A673 (cell line): ENCODE results near the gene PYGM. TPM values are rescaled to one million over a fixed set of nuclear protein-coding genes. Genes with fewer than 3 reads are reported as not detected.

Source experiments
- BruUV-seq: library from RNA; stranded (reverse); fragments of 400-500 nt; replicated peaks from 2 replicates; lab custom pipeline; 2021; lab: Mats Ljungman, UMichigan
- CTCF ChIA-PET: fragments of 300-600 bp; sonication (Branson Sonifier 250); formaldehyde crosslinking; loops from one replicate; lab custom pipeline; 2022; ENCODE audit warnings: antibody characterized with exemption; lab: Charles Lee
- POLR2A ChIA-PET: fragments of 300-600 bp; sonication (Branson Sonifier 250); formaldehyde crosslinking; loops from one replicate; lab custom pipeline; 2022; ENCODE audit warnings: antibody characterized with exemption; ENCODE audit not compliant: low non-redundant PET; lab: Charles Lee
- DNase-seq: peaks from one replicate; pipeline ENCODE4 v3.0.0-alpha.2; 2015; ENCODE audit warnings: low spot score
- H3K27ac ChIP-seq: fragments of 200-600 bp; sonication (generic); 2 replicates; pipeline ENCODE4 v1.5.1; 2016; ENCODE audit warnings: mixed run types, low read depth, mild to moderate bottlenecking, mixed read lengths, antibody characterized with exemption, low read length; ENCODE audit not compliant: poor library complexity, severe bottlenecking
- H3K27me3 ChIP-seq: fragments of 200-600 bp; sonication (generic); replicated peaks from 2 replicates; pipeline ENCODE4 v1.6.1; 2017; ENCODE audit warnings: mixed run types, low read depth, mild to moderate bottlenecking, mixed read lengths, antibody characterized with exemption, low read length; ENCODE audit not compliant: insufficient read depth, poor library complexity
- H3K36me3 ChIP-seq: fragments of 200-600 bp; sonication (generic); 2 replicates; pipeline ENCODE4 v1.6.1; 2016; ENCODE audit warnings: mixed run types, mild to moderate bottlenecking, mixed read lengths, antibody characterized with exemption, low read length; ENCODE audit not compliant: insufficient read depth, poor library complexity, severe bottlenecking
- H3K4me1 ChIP-seq: fragments of 200-600 bp; sonication (generic); 2 replicates; pipeline ENCODE4 v1.6.1; 2017; ENCODE audit warnings: mixed run types, mild to moderate bottlenecking, mixed read lengths, antibody characterized with exemption, low read length; ENCODE audit not compliant: insufficient read depth, poor library complexity, severe bottlenecking
- H3K4me3 ChIP-seq: fragments of 200-600 bp; sonication (generic); 2 replicates; pipeline ENCODE4 v1.5.1; 2016; ENCODE audit warnings: low read depth, mixed run types, mild to moderate bottlenecking, mixed read lengths, low read length; ENCODE audit not compliant: poor library complexity, severe bottlenecking
- H3K9me3 ChIP-seq: fragments of 200-600 bp; sonication (generic); 2 replicates; pipeline ENCODE4 v1.6.1; 2016; ENCODE audit warnings: mixed run types, low read depth, mild to moderate bottlenecking, mixed read lengths, antibody characterized with exemption, low read length; ENCODE audit not compliant: poor library complexity, severe bottlenecking
- EZH2 ChIP-seq: fragments of 200-600 bp; sonication (generic); IDR thresholded peaks from 2 replicates; pipeline ENCODE4 v1.6.1; 2017; ENCODE audit warnings: borderline replicate concordance, low read depth, mild to moderate bottlenecking, mixed read lengths, antibody characterized with exemption, low read length; ENCODE audit not compliant: poor library complexity, severe bottlenecking
- intact Hi-C: fragments of 100-400 bp; cut with micrococcal nuclease; formaldehyde crosslinking; loops from one replicate; pipeline ENCODE4 v1.10.0; 2022; ENCODE audit not compliant: unreplicated experiment
- total RNA-seq: library from RNA; stranded (reverse); gene quantifications from 2 replicates; pipeline ENCODE4 v1.2.3, GENCODE V29; 2021
- TF ChIP-seq, protein P1 (sequence below): fragments of 300-800, 200-600 bp; sonication (generic); conservative IDR thresholded peaks from 2 replicates; pipeline ENCODE4 v1.5.1; 2017; ENCODE audit warnings: low read depth, mild to moderate bottlenecking, antibody characterized with exemption, low read length, moderate library complexity, mixed read lengths

PYGM gene
- total RNA-seq, 1 experiment from 2014 or later = 2.4 TPM

DNA sequence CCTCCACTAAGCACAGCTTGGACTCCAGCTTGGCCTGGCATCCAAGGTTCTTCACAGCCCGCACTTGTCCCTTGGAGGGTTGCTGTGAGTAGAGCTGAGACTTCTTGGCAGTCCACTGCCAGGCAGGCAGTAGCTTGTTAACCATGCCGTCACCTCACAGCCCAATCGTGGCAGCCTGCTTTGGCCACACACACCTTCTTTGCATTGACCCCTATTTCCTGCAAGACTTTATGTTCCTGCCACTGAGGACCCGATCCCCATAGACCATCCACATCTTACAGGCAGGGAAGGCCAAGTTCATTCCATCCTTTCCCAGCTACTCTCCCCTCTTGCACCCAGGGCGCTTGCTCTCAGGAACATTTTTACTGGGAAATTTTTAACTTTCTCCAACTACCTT is 2.5 kb upstream of the PYGM start:
- Histone ChIP-seq H3K36me3 (peaks cover 49% of the 10 kb centered on the region), H3K27ac (peak overlapping the region; percentile 60), H3K4me1 (peaks cover 29% of the 10 kb centered on the region), H3K9me3 (no peaks in the 10 kb centered on the region), H3K27me3 (no peaks in the 10 kb centered on the region), H3K4me3 (no peak overlapping the region)
- no peak for DNase-seq
- ChIA-PET POLR2A (interaction anchor here (1.0 kb wide), 1 partner anchor 12 kb away, joined by 3 read pairs; no protein-coding TSS in a partner anchor), CTCF (no interaction called here)
- intact Hi-C loops = no loop called here
- BruUV-seq = no TSS peak
- TF ChIP-seq, protein P1, sequence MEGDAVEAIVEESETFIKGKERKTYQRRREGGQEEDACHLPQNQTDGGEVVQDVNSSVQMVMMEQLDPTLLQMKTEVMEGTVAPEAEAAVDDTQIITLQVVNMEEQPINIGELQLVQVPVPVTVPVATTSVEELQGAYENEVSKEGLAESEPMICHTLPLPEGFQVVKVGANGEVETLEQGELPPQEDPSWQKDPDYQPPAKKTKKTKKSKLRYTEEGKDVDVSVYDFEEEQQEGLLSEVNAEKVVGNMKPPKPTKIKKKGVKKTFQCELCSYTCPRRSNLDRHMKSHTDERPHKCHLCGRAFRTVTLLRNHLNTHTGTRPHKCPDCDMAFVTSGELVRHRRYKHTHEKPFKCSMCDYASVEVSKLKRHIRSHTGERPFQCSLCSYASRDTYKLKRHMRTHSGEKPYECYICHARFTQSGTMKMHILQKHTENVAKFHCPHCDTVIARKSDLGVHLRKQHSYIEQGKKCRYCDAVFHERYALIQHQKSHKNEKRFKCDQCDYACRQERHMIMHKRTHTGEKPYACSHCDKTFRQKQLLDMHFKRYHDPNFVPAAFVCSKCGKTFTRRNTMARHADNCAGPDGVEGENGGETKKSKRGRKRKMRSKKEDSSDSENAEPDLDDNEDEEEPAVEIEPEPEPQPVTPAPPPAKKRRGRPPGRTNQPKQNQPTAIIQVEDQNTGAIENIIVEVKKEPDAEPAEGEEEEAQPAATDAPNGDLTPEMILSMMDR = no peak
- no peak for TF ChIP-seq EZH2

DNA sequence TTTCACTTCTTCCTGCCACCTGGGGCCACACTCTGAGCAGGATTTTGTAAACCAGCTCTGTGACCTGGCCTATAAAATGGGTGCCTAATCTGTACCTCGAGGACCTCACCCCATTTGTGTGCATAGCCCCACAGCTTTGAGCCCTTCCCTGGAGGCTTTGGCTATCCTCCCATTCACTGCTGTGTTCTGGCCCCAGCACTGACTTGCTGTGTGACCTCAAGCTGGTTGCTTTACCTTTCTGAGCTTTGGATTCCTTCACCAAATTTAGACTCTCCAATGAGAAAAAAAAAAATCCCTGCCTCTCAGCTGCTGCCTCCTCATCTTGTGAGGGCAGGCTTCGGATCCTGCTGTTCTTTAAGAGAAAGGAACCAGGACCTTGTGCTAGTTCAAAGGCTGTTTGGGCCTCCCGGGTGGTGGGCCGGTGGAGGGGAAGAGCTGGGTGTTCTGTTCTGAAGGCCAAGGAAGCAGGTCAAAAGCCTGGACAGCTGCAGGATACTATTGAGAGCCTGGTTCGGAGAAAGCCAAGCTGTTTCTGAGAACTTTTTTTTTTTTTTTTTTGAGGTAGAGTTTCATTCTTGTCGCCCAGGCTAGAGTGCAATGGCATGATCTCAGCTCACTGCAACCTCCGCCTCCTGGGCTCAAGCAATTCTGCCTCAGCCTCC is 1.1 kb upstream of the PYGM start:
- Histone ChIP-seq H3K4me3 (no peak overlapping the region), H3K4me1 (peaks cover 27% of the 10 kb centered on the region), H3K36me3 (peaks cover 38% of the 10 kb centered on the region), H3K9me3 (no peaks in the 10 kb centered on the region), H3K27me3 (no peaks in the 10 kb centered on the region), H3K27ac (no peak overlapping the region)
- no TSS peak for BruUV-seq
- intact Hi-C loops = no loop called here
- POLR2A ChIA-PET = interaction anchor here (0.6 to 0.8 kb wide), 2 partner anchors 11 to 12 kb away, joined by 7 to 8 read pairs; no protein-coding TSS in a partner anchor
- TF ChIP-seq, protein P1 = no peak
- CTCF ChIA-PET = interaction anchor here (0.6 kb wide), 1 partner anchor 83 kb away, joined by 3 read pairs; no protein-coding TSS in a partner anchor
- DNase-seq = no peak

GRCh38 chr11:64759131-64759721 is 548 bp downstream of the PYGM start:
- Histone ChIP-seq H3K9me3 (no peaks in the 10 kb centered on the region), H3K27ac (no peak overlapping the region), H3K27me3 (no peaks in the 10 kb centered on the region), H3K36me3 (peaks cover 22% of the 10 kb centered on the region), H3K4me1 (peaks cover 13% of the 10 kb centered on the region), H3K4me3 (no peak overlapping the region)
- intact Hi-C loops = no loop called here
- TF ChIP-seq, protein P1 = no peak
- TF ChIP-seq EZH2 = no peak
- DNase-seq = no peak
- POLR2A ChIA-PET = interaction anchor here (0.5 kb wide), 1 partner anchor 14 kb away, joined by 5 read pairs; no protein-coding TSS in a partner anchor
- BruUV-seq = no TSS peak
- CTCF ChIA-PET = interaction anchor here (0.6 kb wide), 1 partner anchor 310 kb away, joined by 3 read pairs; no protein-coding TSS in a partner anchor
